Choroid plexus epithelial cell (primary cell): Measurements from ENCODE around the gene PLEKHA1.
A peak's percentile ranks its signal among the peaks of the same experiment; 100 is the strongest.

ENCODE experiments used
- DNase-seq: peaks from one replicate; pipeline ENCODE4 v3.0.0-alpha.2; 2010; ENCODE audit warnings: low read depth
- H3K4me3 ChIP-seq: 2 replicates; pipeline ENCODE4 v1.5.1; 2011; ENCODE audit warnings: low read depth, mild to moderate bottlenecking, control low read depth, low read length, moderate library complexity
- CTCF ChIP-seq: conservative IDR thresholded peaks from 2 replicates; pipeline ENCODE4 v1.5.1; 2011; ENCODE audit warnings: low read depth, mild to moderate bottlenecking, control low read depth, inconsistent platforms, low read length, moderate library complexity

PLEKHA1 gene

GRCh38 chr10:122404576-122404975 is 30.1 kb downstream of the PLEKHA1 start:
- no peak for TF ChIP-seq CTCF
- DNase-seq: no peak
- no peak overlapping the region for H3K4me3 ChIP-seq

GRCh38 chr10:122407375-122408125 is 33.0 kb downstream of the PLEKHA1 start:
- H3K4me3 ChIP-seq: no peak overlapping the region
- peak; percentile 45 for DNase-seq
- no peak for TF ChIP-seq CTCF

DNA sequence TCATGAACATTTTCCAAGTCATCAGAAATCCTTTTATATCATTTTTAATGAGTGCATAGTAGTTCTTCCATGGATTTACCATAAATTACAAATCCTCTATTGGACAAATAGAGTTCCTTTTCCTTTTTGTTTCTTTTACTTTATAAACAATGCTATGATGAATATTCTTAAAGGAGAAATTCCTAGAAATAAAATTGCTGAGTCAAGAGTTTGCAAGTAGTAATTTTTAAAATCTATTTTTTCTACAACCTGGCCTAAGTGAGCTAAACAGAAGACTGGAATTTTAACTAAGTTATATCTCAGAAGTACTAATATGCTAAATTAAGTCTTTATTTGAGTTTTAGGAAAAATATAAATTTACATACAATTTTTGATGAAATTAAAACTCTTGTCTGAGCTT is 38.8 kb downstream of the PLEKHA1 start:
- DNase-seq: no peak
- no peak overlapping the region for H3K4me3 ChIP-seq
- TF ChIP-seq CTCF: no peak

GRCh38 chr10:122417667-122418066 is 43.2 kb downstream of the PLEKHA1 start:
- no peak overlapping the region for H3K4me3 ChIP-seq
- peak; percentile 10 for DNase-seq
- no peak for TF ChIP-seq CTCF

DNA sequence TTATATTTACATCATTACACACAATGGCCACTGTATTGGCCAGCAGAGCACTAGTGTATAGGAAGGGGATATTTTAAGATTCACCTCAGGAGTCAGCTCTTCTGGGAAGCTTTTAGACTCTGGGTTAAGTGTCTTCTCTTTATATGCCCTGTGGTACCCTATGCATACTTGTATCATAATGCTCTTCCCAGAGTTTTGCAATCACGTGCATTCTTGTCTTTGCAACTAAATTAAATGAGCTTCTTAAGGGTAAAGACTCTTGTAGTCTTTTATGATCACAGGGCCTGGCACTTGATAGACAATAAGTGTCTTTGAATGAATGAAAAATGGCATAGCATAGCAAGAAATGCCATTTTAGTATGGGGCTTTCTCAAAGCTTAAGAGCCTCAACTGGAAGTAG is 44.5 kb downstream of the PLEKHA1 start:
- no peak overlapping the region for H3K4me3 ChIP-seq
- peak; percentile 29 for DNase-seq
- TF ChIP-seq CTCF: no peak

GRCh38 chr10:122419876-122420623 is 45.5 kb downstream of the PLEKHA1 start:
- no peak overlapping the region for H3K4me3 ChIP-seq
- no peak for TF ChIP-seq CTCF
- peak; percentile 73 for DNase-seq

GRCh38 chr10:122420624-122421007 is 46.1 kb downstream of the PLEKHA1 start:
- no peak overlapping the region for H3K4me3 ChIP-seq
- no peak for DNase-seq
- no peak for TF ChIP-seq CTCF
